Naive thymus-derived CD8-positive, alpha-beta T cell (primary cell): Measurements from ENCODE around the gene LRMDA. TPM values are rescaled to one million over a fixed set of nuclear protein-coding genes. Genes with fewer than 3 reads are reported as not detected.

Source experiments
- ATAC-seq, 2 donors: fragments of 150-1000 bp; cut with Tn5 transposase in 1 of 2; sonication (Bioruptor Pico), chemical (Tn5 transposase) in 1 of 2; 1 replicate in 1 of 2; 2 replicates in 1 of 2; pipeline ENCODE4 v1.10.0; 2021; ENCODE audit warnings: mild to moderate bottlenecking in 2 of 2, moderate library complexity in 2 of 2
- POLR2A ChIA-PET: fragments of 350-600 bp; sonication (Branson Sonifier 250); formaldehyde crosslinking; loops from one replicate; lab custom pipeline; 2021; ENCODE audit warnings: antibody characterized with exemption; lab: Charles Lee
- DNase-seq, 10 donors: peaks; one replicate each; pipeline versions ENCODE4 v3.0.0 to v3.0.0-alpha.2; 2020 to 2022
- H3K27ac Mint-ChIP-seq, 10 donors: one replicate each; pipeline ENCODE4 v1.8.0; 2020 to 2022; ENCODE audit warnings: mild to moderate bottlenecking in 10 of 10, mixed read lengths in 10 of 10, moderate library complexity in 4 of 10, inconsistent platforms in 1 of 10
- H3K27me3 Mint-ChIP-seq, 5 donors: one replicate each; pipeline ENCODE4 v1.8.0; 2021 to 2022; ENCODE audit warnings: mixed read lengths in 5 of 5
- H3K36me3 Mint-ChIP-seq, 3 donors: one replicate each; pipeline ENCODE4 v1.8.0; 2020 to 2022; ENCODE audit warnings: mixed read lengths in 3 of 3, mild to moderate bottlenecking in 2 of 3, inconsistent platforms in 1 of 3
- H3K4me1 Mint-ChIP-seq, 4 donors: one replicate each; pipeline ENCODE4 v1.8.0; 2021 to 2022; ENCODE audit warnings: mixed read lengths in 4 of 4
- H3K4me3 Mint-ChIP-seq, 10 donors: one replicate each; pipeline ENCODE4 v1.8.0; 2020 to 2022; ENCODE audit warnings: mild to moderate bottlenecking in 10 of 10, mixed read lengths in 10 of 10, moderate library complexity in 6 of 10, inconsistent platforms in 1 of 10
- H3K9me3 Mint-ChIP-seq, 9 donors: one replicate each; pipeline ENCODE4 v1.8.0; 2020 to 2022; ENCODE audit warnings: mixed read lengths in 9 of 9, mild to moderate bottlenecking in 3 of 9, inconsistent platforms in 1 of 9, moderate library complexity in 1 of 9
- polyA plus RNA-seq, 3 donors: library from polyadenylated mRNA; unstranded; fragments of 300-500 nt; fragmentation: Illumina TruSeq; gene quantifications; one replicate each; pipeline ENCODE4 v1.2.3, GENCODE V29; 2021
- total RNA-seq, 8 experiments: library from RNA in 2 of 8; stranded (reverse) in 2 of 8; gene quantifications; one replicate each; pipeline ENCODE4 v1.2.3 and lab custom pipeline; 2021 to 2026

LRMDA gene
- total and polyA plus RNA-seq, 5 experiments from 2014 or later, result not detected

DNA sequence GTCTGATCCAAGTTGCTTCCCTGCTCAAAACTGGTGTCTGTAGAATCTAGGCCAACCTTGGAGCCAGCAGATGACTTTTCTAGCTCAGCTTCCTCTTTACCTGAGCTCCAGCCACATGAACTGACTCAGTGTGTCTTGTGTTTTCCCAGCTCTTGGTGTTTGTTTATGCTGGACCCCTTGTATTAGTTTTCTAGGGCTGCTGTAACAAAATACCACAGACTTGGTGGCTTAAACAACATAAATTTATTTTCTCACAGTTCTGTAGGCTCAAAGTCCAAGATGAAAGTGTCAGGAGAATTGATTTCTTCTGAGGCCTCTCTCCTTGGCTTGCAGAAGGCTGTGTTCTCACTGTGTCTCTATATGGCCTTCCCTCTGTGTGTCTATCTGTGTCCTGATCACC is 45.1 kb downstream of the LRMDA start:
- no peak for ATAC-seq
- peak overlapping the region in 1 of 10 donors; percentile 53 for H3K27ac Mint-ChIP-seq
- peaks cover 2 to 19% (median 7%) of the 10 kb centered on the region in 5 donors for H3K27me3 Mint-ChIP-seq
- no peak for DNase-seq
- no peaks in the 10 kb centered on the region for H3K36me3 Mint-ChIP-seq
- peaks cover 0 to 2% (median 0%) of the 10 kb centered on the region in 9 donors for H3K9me3 Mint-ChIP-seq
- POLR2A ChIA-PET, result no interaction called here
- H3K4me1 Mint-ChIP-seq, result no peaks in the 10 kb centered on the region
- H3K4me3 Mint-ChIP-seq, result no peak overlapping the region

DNA sequence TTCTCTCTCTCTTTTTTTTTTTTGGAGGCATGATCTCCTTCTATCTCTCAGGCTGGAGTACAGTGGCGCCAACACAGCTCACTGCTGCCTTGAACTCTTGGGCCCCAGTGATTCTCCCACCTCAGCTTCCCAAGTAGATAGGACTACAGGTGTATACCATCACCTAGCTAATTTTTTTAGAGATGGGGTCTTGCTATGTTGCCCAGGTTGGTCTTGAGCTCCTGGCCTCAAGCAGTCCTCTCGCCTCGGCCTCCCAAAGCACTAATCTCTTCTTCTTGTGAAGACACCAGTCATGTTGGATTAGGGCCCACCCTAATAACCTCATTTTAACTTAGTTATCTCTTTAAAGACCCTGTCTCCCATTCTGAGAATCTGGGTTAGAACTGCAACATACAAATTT is 45.6 kb downstream of the LRMDA start:
- POLR2A ChIA-PET, result no interaction called here

DNA sequence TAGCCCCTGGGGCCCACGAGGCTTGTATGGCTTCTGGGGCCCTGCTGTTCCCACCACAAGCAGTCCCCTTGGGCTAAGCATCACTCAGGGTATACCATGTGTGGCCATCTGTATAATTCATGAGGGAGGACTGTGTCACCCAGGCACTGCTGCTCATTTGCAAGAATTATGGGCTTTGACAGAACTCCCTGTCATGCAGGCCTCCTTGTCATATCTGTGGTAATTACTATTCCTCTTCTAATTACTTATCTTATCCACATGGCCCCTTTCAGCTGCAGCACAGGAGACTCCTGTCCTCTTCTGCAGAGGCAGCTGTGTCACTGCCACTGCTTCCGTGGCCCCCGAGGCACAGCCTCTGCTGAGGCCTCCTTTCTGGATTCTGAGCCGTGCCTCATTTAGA is 46.3 kb downstream of the LRMDA start:
- POLR2A ChIA-PET, result no interaction called here
- DNase-seq (no peak), ATAC-seq (no peak)
- H3K9me3 Mint-ChIP-seq, result peaks cover 0 to 2% (median 0%) of the 10 kb centered on the region in 9 donors
- no peaks in the 10 kb centered on the region for H3K36me3 Mint-ChIP-seq
- H3K4me1 Mint-ChIP-seq, result no peaks in the 10 kb centered on the region
- H3K27ac Mint-ChIP-seq, result no peak overlapping the region
- H3K4me3 Mint-ChIP-seq, result no peak overlapping the region
- H3K27me3 Mint-ChIP-seq, result peaks cover 2 to 8% (median 4%) of the 10 kb centered on the region in 5 donors

More for the DNA sequence above, 45.6 kb downstream of the LRMDA start:
- no peak overlapping the region for H3K4me3 Mint-ChIP-seq
- H3K4me1 Mint-ChIP-seq, result no peaks in the 10 kb centered on the region
- peak overlapping the region in 1 of 10 donors; percentile 53 for H3K27ac Mint-ChIP-seq
- no peaks in the 10 kb centered on the region for H3K36me3 Mint-ChIP-seq
- ATAC-seq (no peak), DNase-seq (no peak)
- H3K9me3 Mint-ChIP-seq, result peaks cover 0 to 2% (median 0%) of the 10 kb centered on the region in 9 donors
- peaks cover 2 to 15% (median 5%) of the 10 kb centered on the region in 5 donors for H3K27me3 Mint-ChIP-seq

DNA sequence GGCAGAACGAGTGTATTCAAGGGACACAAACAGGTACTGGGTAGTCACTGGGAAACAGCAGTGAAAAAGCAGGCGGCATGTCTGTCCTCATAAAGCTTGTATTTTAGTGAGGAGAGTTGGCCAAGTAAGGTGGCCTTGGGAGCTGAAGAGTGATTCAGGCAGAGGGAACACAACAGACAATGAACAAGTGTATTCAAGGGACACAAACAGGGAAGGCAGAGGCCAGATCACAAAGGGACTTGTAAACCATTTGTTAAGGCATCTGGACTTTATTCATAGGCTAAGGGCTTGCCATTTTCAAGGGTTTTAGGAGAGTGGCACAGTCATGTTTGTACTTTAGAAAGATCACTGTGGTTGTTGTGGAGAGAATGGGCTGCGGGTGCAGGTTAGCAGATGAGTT is 49.0 kb downstream of the LRMDA start:
- no peak for ATAC-seq
- POLR2A ChIA-PET, result no interaction called here
- Mint-ChIP-seq H3K4me3 (no peak overlapping the region), H3K36me3 (no peaks in the 10 kb centered on the region), H3K9me3 (peaks cover 0 to 4% (median 0%) of the 10 kb centered on the region in 9 donors), H3K27me3 (peaks cover 0 to 1% (median 0%) of the 10 kb centered on the region in 5 donors), H3K27ac (no peak overlapping the region), H3K4me1 (no peaks in the 10 kb centered on the region)
- DNase-seq, result no peak

DNA sequence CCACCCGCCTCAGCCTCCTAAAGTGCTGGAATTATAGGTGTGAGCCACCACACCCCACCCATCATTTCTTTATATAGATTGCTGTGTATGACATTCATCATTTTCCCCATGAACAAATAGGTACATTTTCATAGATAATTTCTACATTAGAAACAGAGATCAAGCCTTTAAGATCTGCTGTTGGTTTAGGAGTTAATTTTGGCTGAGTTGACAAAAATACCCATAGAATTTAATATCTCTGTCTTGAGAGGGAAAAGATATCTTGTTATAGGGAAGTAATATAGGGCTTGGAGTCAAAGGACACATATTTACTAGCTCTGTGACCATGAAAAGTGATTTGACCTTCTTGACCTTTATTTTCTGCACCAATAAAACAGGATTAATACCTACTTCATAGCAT is 51.8 kb downstream of the LRMDA start:
- Mint-ChIP-seq H3K36me3 (no peaks in the 10 kb centered on the region), H3K4me3 (no peak overlapping the region), H3K27ac (no peak overlapping the region), H3K9me3 (peaks cover 0 to 4% (median 0%) of the 10 kb centered on the region in 9 donors), H3K27me3 (peaks cover 0 to 10% (median 0%) of the 10 kb centered on the region in 5 donors), H3K4me1 (no peaks in the 10 kb centered on the region)
- DNase-seq, result no peak
- POLR2A ChIA-PET, result no interaction called here
- no peak for ATAC-seq

GRCh38 chr10:75484717-75485116 is 53.3 kb downstream of the LRMDA start:
- H3K4me3 Mint-ChIP-seq, result no peak overlapping the region
- no peak for ATAC-seq
- POLR2A ChIA-PET, result no interaction called here
- no peaks in the 10 kb centered on the region for H3K4me1 Mint-ChIP-seq
- H3K36me3 Mint-ChIP-seq, result no peaks in the 10 kb centered on the region
- peaks cover 0 to 10% (median 0%) of the 10 kb centered on the region in 5 donors for H3K27me3 Mint-ChIP-seq
- DNase-seq, result no peak
- no peak overlapping the region for H3K27ac Mint-ChIP-seq
- H3K9me3 Mint-ChIP-seq, result peaks cover 0 to 4% (median 0%) of the 10 kb centered on the region in 9 donors

GRCh38 chr10:75486591-75486990 is 55.2 kb downstream of the LRMDA start:
- H3K36me3 Mint-ChIP-seq, result no peaks in the 10 kb centered on the region
- peaks cover 0 to 10% (median 0%) of the 10 kb centered on the region in 5 donors for H3K27me3 Mint-ChIP-seq
- no peak for ATAC-seq
- H3K4me3 Mint-ChIP-seq, result no peak overlapping the region
- H3K27ac Mint-ChIP-seq, result no peak overlapping the region
- peaks cover 0 to 4% (median 0%) of the 10 kb centered on the region in 9 donors for H3K9me3 Mint-ChIP-seq
- POLR2A ChIA-PET, result no interaction called here
- H3K4me1 Mint-ChIP-seq, result no peaks in the 10 kb centered on the region
- DNase-seq, result no peak

- ATAC-seq (no peak), DNase-seq (no peak)
- Mint-ChIP-seq H3K4me1 (no peaks in the 10 kb centered on the region), H3K27ac (no peak overlapping the region), H3K27me3 (peaks cover 0 to 10% (median 0%) of the 10 kb centered on the region in 5 donors), H3K9me3 (peaks cover 0 to 4% (median 0%) of the 10 kb centered on the region in 9 donors), H3K36me3 (no peaks in the 10 kb centered on the region), H3K4me3 (no peak overlapping the region)
- POLR2A ChIA-PET, result no interaction called here
Measured at GRCh38 chr10:75487087-75487754, 55.8 kb downstream of the LRMDA start.

GRCh38 chr10:75487755-75488125 is 56.3 kb downstream of the LRMDA start:
- Mint-ChIP-seq H3K4me1 (no peaks in the 10 kb centered on the region), H3K4me3 (no peak overlapping the region), H3K9me3 (peaks cover 0 to 4% (median 0%) of the 10 kb centered on the region in 9 donors), H3K36me3 (no peaks in the 10 kb centered on the region), H3K27ac (no peak overlapping the region), H3K27me3 (peaks cover 0 to 10% (median 0%) of the 10 kb centered on the region in 5 donors)
- ATAC-seq, result no peak
- no peak for DNase-seq
- POLR2A ChIA-PET, result no interaction called here

DNA sequence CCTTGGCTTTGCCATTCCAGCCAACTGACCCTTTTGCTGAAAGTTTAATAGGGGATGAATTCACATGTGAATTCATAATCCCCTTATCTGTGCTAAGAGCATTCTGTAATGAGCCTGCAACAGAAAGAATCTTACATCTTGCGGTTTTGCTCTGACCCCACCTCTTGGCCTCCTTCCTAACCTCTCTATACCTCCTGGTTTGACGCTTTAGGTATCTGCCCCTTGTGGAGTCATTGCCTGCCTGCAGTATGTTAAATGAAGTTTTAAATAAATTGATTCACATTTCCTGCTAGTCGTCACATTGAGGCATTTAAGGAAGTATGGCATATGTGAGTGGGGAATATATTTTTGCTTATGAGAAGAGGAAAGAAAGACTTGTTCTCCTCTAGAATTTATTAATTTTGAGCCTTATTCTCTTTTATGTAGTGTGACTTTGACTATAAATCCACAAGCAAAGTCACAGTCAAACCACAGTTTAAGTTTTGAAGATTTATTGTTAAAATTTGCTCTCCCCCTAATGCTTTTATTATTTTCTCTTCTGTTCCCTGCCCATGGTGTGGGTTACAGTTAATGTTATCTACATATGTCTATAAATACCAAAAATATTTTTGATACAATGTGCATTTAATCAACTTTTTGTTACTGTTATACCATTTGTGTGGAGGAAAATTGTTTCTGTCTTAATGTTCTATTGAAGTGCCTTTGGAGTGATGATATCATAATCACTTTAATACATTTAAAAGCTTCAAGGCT is 60.9 kb downstream of the LRMDA start:
- Mint-ChIP-seq H3K4me3 (no peak overlapping the region), H3K9me3 (no peaks in the 10 kb centered on the region), H3K27ac (no peak overlapping the region), H3K36me3 (no peaks in the 10 kb centered on the region), H3K27me3 (peaks cover 0 to 14% (median 0%) of the 10 kb centered on the region in 5 donors), H3K4me1 (no peaks in the 10 kb centered on the region)
- POLR2A ChIA-PET, result no interaction called here
- DNase-seq (no peak), ATAC-seq (no peak)

GRCh38 chr10:75493464-75493863 is 62.0 kb downstream of the LRMDA start:
- no peak for ATAC-seq
- Mint-ChIP-seq H3K36me3 (no peaks in the 10 kb centered on the region), H3K4me1 (no peaks in the 10 kb centered on the region), H3K27ac (no peak overlapping the region), H3K9me3 (no peaks in the 10 kb centered on the region), H3K27me3 (peaks cover 0 to 24% (median 3%) of the 10 kb centered on the region in 5 donors), H3K4me3 (no peak overlapping the region)
- DNase-seq, result no peak
- POLR2A ChIA-PET, result no interaction called here

GRCh38 chr10:75495434-75496190 is 64.2 kb downstream of the LRMDA start:
- Mint-ChIP-seq H3K4me3 (no peak overlapping the region), H3K36me3 (no peaks in the 10 kb centered on the region), H3K27me3 (peaks cover 0 to 32% (median 6%) of the 10 kb centered on the region in 5 donors), H3K27ac (no peak overlapping the region), H3K4me1 (no peaks in the 10 kb centered on the region), H3K9me3 (peaks cover 0 to 2% (median 0%) of the 10 kb centered on the region in 9 donors)
- POLR2A ChIA-PET, result no interaction called here
- ATAC-seq, result no peak
- DNase-seq, result no peak

DNA sequence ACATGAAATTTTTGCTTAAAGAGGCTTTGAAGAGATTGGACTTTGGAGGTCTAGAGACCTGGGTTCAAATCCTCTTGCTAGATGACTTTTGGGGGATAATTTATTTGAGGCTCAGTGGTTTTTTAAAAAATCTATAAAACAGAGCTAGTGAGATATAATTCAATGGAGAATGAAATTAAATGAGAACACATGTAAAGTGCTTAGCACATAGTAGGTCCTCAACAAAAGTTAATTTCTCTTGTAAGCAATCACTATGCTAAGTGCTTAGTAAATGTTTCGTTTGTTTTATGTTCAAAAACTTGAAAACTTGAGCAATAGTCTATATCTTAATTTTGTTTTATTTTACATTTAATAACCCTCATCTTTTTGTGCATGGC is 64.8 kb downstream of the LRMDA start:
- no peak overlapping the region for H3K27ac Mint-ChIP-seq
- H3K27me3 Mint-ChIP-seq, result peaks cover 0 to 32% (median 6%) of the 10 kb centered on the region in 5 donors
- POLR2A ChIA-PET, result no interaction called here

More for the DNA sequence above, 64.8 kb downstream of the LRMDA start:
- Mint-ChIP-seq H3K36me3 (no peaks in the 10 kb centered on the region), H3K4me1 (no peaks in the 10 kb centered on the region), H3K4me3 (no peak overlapping the region), H3K9me3 (peaks cover 0 to 2% (median 0%) of the 10 kb centered on the region in 9 donors)
- ATAC-seq (no peak), DNase-seq (no peak)
